Fibroblast of the conjunctiva (primary cell): ENCODE results near the gene EGLN2.
"Not testable (repeated sequence)": the region's sequence is repeated elsewhere in the genome, so short reads cannot be mapped to it uniquely, and the experiment has no call there.

Experiments
- DNase-seq: peaks from one replicate; pipeline ENCODE4 v3.0.0-alpha.2; 2010; ENCODE audit warnings: low read depth

EGLN2 gene

GRCh38 chr19:40846722-40847121, 47.7 kb downstream of the EGLN2 start:
- DNase-seq, result not testable (repeated sequence)

- DNase-seq, result not testable (repeated sequence)
These were observed 51.3 kb downstream of the EGLN2 start, which contains the start of gene CYP2A6 for GRCh38 chr19:40850277-40850676. Gene CYP2A6, minus strand, starts transcription at chr19:40850447. Its CDS starts 21 bp downstream, at chr19:40850426.

GRCh38 chr19:40852467-40853152, 53.6 kb downstream of the EGLN2 start:
- DNase-seq, result not testable (repeated sequence)
